ENCODE measurements around the gene VPS39.

DNA sequence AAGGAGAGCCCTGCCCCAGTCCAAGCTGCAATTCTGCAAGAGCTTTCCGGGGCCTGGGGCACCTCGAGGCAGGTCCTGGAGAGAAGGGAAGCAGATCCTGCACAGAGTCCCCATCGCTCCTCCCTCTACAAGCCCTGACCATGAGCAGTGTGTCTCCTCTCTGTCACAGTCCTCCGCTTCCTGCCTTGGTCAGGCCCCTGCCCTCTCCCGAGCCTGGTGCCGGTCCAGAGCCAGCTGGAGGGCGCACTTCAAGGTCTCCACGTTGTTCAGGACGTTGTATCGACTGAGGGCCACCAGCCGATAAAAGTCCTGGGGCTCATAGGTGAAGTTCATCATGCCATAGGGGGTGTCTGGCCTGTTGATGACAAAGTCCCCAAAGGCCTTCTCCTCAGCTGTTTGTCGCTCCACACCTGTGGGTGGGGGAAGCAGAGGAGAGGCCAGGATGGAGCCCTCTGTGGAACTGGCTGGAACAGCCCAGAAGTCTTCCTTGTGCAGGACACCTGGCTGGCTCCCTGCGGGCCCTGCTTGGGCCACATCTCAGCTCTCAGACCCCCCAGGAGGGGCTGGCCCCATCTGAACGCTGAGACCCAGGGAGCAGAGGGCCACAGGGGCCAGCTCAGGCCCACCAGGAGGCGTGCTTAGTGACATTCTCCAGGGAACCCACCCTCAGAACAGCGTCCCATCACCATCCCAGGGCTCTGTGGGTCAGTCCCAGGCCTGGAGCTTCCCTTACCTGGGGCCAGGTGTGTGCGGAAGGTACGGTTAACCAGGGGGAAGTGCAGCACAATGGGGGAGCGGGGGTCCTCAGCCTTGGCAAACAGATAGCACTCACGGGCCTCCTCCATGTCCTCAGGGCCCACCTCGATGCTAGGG is 66.1 kb downstream of the VPS39 start:
- TF ChIP-seq, protein P1, sequence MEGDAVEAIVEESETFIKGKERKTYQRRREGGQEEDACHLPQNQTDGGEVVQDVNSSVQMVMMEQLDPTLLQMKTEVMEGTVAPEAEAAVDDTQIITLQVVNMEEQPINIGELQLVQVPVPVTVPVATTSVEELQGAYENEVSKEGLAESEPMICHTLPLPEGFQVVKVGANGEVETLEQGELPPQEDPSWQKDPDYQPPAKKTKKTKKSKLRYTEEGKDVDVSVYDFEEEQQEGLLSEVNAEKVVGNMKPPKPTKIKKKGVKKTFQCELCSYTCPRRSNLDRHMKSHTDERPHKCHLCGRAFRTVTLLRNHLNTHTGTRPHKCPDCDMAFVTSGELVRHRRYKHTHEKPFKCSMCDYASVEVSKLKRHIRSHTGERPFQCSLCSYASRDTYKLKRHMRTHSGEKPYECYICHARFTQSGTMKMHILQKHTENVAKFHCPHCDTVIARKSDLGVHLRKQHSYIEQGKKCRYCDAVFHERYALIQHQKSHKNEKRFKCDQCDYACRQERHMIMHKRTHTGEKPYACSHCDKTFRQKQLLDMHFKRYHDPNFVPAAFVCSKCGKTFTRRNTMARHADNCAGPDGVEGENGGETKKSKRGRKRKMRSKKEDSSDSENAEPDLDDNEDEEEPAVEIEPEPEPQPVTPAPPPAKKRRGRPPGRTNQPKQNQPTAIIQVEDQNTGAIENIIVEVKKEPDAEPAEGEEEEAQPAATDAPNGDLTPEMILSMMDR (IDR thresholded peaks at IDR 0.05) = no peak
- no peak for TF ChIP-seq POLR2A (IDR thresholded peaks at IDR 0.05)

Data from uterus (tissue), 2 donors.